HG03469 (cell line): Measurements from ENCODE around the gene PRKN.

Experiments
- ATAC-seq: cut with Tn5 transposase; IDR thresholded peaks from one replicate; pipeline ENCODE4 v1.9.1; 2021; ENCODE audit warnings: mild to moderate bottlenecking, moderate library complexity, moderate number of reproducible peaks; ENCODE audit not compliant: unreplicated experiment

Gene PRKN

DNA sequence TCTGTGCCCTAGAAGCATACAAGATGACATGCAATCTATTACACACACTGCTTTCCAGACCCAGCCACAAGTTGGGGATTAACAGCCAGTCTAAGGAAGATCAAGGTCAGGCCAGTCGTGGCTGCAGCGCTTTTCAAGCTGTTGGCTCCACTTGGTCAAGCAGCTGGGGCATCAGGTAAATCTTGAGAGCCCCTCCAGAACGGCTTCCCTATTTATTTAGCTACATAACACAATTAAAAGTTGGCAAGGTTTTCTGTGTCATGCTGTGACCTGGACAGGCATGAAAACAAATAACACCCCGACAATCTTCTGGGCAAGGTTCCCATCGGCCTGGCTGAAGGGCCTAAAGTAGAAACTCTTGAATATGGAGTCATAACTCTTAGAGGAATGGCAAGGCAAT lies 524.3 kb downstream of the PRKN start:
- ATAC-seq = no peak

DNA sequence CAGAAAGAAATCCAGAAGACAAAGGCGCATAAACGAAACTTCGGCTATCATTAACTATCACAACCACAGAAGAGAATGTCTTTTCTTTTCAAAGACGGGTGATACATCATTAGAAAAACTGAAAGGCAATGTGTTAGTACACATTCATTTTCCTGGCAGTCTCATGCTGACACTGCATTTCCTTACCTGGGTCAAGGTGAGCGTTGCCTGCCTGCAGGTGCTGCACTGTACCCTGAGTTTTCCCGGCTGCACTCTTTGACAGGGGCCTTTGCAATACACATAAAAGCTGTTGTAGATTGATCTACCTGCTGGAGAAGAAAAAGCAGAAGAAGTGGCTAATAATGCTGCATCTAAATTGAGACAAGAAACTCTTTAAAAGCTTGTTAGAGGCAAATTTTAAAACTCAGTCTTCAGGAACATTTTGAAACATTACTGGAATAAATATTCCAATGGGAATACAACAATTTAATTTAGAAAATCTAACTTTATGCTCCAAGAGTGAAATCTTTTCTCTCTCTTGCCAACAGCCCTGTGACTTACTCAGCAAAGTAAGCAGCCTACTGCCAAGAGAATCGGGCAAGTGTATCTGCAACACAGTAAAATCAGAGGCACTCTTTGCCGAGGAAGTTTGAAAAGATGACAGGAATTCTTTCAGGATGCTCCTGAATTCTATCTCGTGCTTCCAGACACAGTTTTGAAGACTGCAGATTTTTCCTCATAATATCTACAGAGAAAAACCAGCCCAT lies 526.4 kb downstream of the PRKN start:
- ATAC-seq = no peak

- no peak for ATAC-seq
These were observed 527.5 kb downstream of the PRKN start for GRCh38 chr6:162200041-162200440.

DNA sequence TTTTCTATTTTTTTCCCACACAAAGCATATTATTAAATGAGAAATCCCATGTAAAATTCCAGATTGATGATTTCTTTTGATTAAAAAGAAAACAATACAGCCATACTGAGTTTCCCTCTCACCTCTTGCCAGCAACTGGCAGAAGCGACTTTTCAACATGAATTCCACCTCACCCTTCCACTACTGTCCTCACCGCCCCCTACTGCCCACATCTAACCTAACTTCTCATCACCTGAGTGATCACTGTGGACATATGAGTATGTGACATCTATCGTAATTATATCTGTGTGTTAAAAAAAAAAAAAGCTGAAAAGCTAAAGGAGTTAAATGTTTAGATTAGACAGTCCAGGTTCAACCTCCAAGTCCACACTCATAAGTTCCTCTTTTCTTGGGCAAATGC lies 528.6 kb downstream of the PRKN start:
- ATAC-seq = no peak

GRCh38 chr6:162198076-162198475 lies 529.5 kb downstream of the PRKN start:
- no peak for ATAC-seq

DNA sequence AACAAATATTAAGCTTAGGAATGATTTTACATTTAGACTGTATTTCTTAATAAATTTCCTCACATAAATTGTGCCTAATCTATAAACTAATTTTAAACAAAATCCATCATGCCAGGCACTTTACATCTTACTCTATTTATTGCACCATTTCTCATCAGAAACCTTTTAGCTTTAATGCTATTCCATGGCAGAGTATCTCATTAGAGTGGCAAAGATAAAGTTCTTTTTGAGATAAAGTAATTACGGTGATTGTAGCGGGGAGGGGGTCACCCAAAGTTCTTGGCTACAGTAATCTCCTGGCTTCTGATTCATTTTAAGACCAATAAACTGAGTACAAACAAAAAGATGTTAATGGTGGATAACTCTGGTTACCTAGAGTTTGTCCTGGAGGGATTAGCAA lies 532.1 kb downstream of the PRKN start:
- no peak for ATAC-seq

GRCh38 chr6:162190981-162191380 lies 536.6 kb downstream of the PRKN start:
- ATAC-seq = no peak

GRCh38 chr6:162187168-162187935 lies 540.2 kb downstream of the PRKN start:
- ATAC-seq = no peak

DNA sequence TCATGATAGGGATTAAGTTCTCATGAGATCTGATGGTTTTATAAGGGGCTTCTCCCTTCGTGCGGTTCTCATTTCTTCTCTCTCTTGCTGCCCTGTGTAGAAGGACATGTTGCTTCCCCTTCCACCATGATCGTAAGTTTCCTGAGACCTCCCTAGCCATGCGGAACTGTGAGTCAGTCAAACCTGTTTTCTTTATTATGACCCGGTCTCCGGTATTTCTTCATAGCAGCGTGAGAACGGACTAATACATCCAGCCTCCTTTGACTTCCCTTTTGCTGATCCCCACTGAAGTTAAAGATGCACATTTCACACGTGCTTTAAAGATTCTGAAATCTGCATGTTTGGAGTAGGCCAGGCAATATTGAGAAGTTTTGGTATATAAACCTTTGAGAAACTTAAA lies 543.1 kb downstream of the PRKN start:
- no peak for ATAC-seq

GRCh38 chr6:162181741-162182401 lies 545.7 kb downstream of the PRKN start:
- no peak for ATAC-seq

- ATAC-seq = no peak
These were observed 546.5 kb downstream of the PRKN start for GRCh38 chr6:162181111-162181510.

GRCh38 chr6:162179196-162179951 lies 548.2 kb downstream of the PRKN start:
- no peak for ATAC-seq

DNA sequence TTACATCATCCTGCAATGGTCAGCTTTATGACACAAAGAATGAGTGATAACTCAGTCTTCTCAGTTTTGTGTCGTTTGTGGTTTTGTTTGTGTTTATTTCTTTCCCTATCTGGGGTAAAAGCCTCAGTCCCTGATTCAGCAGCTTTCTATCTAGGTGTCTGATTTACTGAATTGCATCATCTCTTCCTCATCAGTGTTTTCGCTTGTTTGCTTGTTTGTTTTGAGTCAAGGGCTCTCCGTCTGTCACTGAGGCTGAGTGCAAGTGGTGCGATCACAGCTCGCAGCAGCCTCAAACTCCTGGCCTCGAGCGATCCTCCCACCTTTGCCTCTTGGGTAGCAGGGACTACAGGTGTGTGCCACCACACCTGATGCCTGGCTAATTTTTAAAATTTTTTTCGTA lies 548.9 kb downstream of the PRKN start:
- ATAC-seq = no peak

DNA sequence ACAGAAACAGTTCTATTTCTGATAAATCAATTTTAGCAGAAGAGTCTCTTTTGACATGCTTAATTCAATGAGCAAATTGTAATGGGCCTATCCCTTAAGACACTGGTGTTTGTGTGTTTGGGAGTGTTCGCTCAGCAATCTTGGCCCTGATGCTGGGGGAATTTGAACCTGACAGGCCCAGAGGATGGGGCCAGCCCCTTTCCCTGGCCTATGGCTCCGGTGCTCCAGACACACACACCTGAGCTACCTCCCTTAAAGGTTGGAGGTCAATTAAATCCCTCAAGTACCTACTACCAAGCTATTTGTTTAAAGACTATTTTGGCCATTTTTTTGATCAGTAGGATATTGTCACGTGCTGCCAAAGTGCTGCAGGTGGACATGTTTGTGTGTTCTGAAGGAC lies 549.3 kb downstream of the PRKN start:
- no peak for ATAC-seq

DNA sequence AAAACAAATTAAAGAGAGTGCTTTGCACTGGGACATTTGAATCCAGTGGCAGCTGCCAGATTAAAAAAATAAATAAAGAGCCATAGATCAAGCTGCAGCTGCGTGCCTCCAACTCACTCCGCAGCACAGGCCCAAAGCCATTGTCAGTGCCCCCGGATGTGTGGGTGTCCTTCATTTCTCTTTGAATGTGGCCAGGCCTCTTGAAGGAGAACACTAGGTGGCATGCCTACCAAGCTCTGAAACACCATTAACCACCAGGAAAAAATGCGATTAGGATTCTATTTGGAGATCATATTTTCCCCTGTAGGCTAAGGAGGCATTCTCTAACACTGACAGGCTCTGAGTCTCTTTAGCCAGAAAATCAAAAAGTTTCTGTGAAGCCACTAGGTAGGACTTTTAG lies 549.8 kb downstream of the PRKN start:
- no peak for ATAC-seq

DNA sequence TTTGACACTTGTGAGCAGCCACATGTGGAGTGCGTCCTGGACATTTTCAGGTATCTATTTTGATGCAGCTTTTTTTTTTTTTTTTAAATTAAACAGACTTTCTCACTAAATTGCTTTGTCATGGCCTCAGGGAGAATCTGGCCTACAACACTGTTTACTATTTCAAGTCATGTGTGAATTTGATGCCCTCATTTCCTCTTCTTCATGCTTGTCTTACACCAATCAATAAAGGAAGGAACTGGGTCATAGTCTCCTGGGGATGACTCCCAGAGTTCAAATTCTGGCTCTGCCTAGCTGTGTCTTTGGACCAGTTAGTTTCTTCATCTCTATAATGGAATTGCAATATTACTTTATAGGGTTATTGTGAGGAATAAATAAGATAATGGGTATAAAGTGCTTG lies 554.1 kb downstream of the PRKN start:
- no peak for ATAC-seq

DNA sequence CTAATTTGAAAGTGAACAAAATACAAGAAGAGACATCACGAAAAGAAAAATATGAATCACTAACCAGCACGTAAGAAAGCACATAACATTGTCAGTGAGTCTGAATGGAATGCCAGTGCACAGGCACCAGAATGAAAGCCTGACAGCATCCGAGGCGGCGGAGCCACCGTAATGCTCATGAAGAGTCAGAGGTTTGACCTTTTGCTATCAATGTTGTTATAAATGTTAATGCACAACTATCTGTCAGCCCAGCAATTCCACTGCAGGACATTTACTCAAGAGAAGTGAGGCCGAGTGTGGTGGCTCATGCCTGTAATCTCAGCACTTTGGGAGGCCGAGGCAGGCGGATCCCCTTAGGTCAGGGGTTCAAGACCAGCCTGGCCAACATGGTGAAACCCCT lies 562.1 kb downstream of the PRKN start:
- no peak for ATAC-seq

DNA sequence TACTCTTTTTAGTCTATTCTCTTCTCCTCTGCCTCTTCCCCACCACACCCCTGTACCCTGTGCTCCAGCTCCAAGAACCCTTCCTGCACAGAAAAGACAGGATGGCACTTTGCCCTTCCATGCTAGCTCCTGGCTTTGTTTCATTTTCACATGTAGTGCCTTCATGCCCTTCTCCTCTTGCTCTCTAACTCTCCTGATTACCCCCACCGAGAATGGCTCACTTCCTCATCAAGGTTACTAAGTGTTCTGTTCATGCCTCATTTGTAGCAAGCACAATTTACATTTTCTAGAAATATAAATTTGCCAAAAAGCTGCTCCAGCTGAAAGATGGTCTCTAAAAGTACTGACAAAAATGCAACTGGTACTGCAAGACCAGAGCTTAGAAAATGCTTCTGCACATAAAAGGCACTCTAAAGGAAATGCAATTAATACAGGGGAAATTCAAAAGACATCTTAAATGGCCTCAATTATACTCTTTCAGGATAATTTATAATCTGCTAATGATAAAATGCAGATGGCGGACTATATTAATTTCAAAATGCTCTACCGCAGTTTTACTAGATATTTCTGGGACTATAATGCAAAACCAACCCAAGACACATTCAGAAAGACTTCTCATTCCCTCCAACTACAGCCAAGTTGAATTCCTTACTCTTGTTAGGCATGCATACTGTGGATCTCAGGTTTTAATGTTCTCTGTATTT lies 570.2 kb downstream of the PRKN start:
- ATAC-seq = no peak

- no peak for ATAC-seq
These were observed 571.4 kb downstream of the PRKN start for GRCh38 chr6:162156146-162156545.

GRCh38 chr6:162154930-162155329 lies 572.6 kb downstream of the PRKN start:
- no peak for ATAC-seq

DNA sequence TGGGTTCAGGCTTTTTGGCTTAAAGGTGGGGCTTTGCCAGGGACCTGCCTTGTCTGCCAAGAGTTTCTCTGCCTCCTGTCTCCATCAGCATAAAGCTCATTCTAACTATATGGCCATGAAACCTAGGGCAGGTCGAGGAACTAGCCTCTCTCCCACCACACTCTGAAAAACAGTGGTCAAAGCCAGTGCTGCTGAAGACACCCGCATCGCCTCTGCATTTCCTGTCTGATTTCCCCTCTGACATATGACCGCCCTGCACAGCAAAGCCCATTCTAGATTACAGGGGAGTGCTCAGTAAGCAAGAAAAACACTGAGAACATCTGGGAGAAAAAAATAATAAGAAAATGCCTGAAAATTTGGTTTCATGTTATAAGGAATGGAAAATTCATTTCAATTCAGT lies 573.6 kb downstream of the PRKN start:
- ATAC-seq = no peak
